ENCODE data around the gene CORO2B.

The CORO2B gene

GRCh38 chr15:68706931-68707330 lies 128.1 kb downstream of the CORO2B start:
- DNase-seq: no peak

- DNase-seq: no peak
These were observed 128.6 kb downstream of the CORO2B start for GRCh38 chr15:68707386-68707785.

- DNase-seq: no peak
These were observed 131.1 kb downstream of the CORO2B start for GRCh38 chr15:68709876-68710275.

GRCh38 chr15:68710536-68710935 lies 131.7 kb downstream of the CORO2B start:
- DNase-seq: no peak

GRCh38 chr15:68711406-68711805 lies 132.6 kb downstream of the CORO2B start:
- DNase-seq: no peak

GRCh38 chr15:68712886-68713285 lies 134.1 kb downstream of the CORO2B start:
- DNase-seq: no peak

GRCh38 chr15:68713874-68714273 lies 135.1 kb downstream of the CORO2B start:
- DNase-seq: no peak

GRCh38 chr15:68715111-68715510 lies 136.3 kb downstream of the CORO2B start:
- no peak for DNase-seq

- no peak for DNase-seq
These were observed 139.2 kb downstream of the CORO2B start for GRCh38 chr15:68717951-68718350.

GRCh38 chr15:68718468-68718867 lies 139.7 kb downstream of the CORO2B start:
- DNase-seq: no peak

GRCh38 chr15:68719051-68719450 lies 140.3 kb downstream of the CORO2B start:
- DNase-seq: no peak

- no peak for DNase-seq
These were observed 140.9 kb downstream of the CORO2B start for GRCh38 chr15:68719672-68720071.

- no peak for DNase-seq
These were observed 143.1 kb downstream of the CORO2B start for GRCh38 chr15:68721886-68722285.

GRCh38 chr15:68725736-68726135 lies 146.9 kb downstream of the CORO2B start:
- no peak for DNase-seq

- no peak for DNase-seq
These were observed 147.5 kb downstream of the CORO2B start for GRCh38 chr15:68726246-68726645.

GRCh38 chr15:68729789-68730411 lies 151.1 kb downstream of the CORO2B start:
- no peak for DNase-seq

- DNase-seq: no peak
These were observed 151.7 kb downstream of the CORO2B start for GRCh38 chr15:68730471-68730919.

- no peak for DNase-seq
These were observed 152.4 kb downstream of the CORO2B start for GRCh38 chr15:68730976-68731897.

- no peak for DNase-seq
These were observed 153.7 kb downstream of the CORO2B start for GRCh38 chr15:68732451-68732850.

- no peak for DNase-seq
These were observed 154.9 kb downstream of the CORO2B start for GRCh38 chr15:68733666-68734065.

GRCh38 chr15:68734352-68734751 lies 155.6 kb downstream of the CORO2B start:
- no peak for DNase-seq

GRCh38 chr15:68734881-68735280 lies 156.1 kb downstream of the CORO2B start:
- no peak for DNase-seq

GRCh38 chr15:68735610-68736009 lies 156.8 kb downstream of the CORO2B start:
- no peak for DNase-seq

GRCh38 chr15:68739390-68740080 lies 160.7 kb downstream of the CORO2B start:
- no peak for DNase-seq
